GM10248 (cell line): ENCODE measurements around the gene SREBF2.

Source experiments
- CTCF ChIA-PET: fragments of 300-600 bp; sonication (Branson Sonifier 250); formaldehyde crosslinking; extraction: SDS; loops from one replicate; lab custom pipeline; 2021; ENCODE audit warnings: antibody characterized with exemption; lab: Yijun Ruan, JAX
- POLR2A ChIA-PET: fragments of 350-650 bp; sonication (Branson Sonifier 250); formaldehyde crosslinking; extraction: SDS; loops from one replicate; lab custom pipeline; 2020; ENCODE audit warnings: antibody characterized with exemption; lab: Yijun Ruan, JAX
- DNase-seq: peaks from one replicate; pipeline ENCODE4 v3.0.0; 2012; ENCODE audit errors: extremely low spot score
- TF ChIP-seq, protein P1 (sequence below): IDR thresholded peaks from 2 replicates; pipeline ENCODE4 v1.5.1; 2012; ENCODE audit warnings: mild to moderate bottlenecking, low read depth; ENCODE audit errors: extremely low read depth, missing control alignments, control extremely low read depth

Gene SREBF2

DNA sequence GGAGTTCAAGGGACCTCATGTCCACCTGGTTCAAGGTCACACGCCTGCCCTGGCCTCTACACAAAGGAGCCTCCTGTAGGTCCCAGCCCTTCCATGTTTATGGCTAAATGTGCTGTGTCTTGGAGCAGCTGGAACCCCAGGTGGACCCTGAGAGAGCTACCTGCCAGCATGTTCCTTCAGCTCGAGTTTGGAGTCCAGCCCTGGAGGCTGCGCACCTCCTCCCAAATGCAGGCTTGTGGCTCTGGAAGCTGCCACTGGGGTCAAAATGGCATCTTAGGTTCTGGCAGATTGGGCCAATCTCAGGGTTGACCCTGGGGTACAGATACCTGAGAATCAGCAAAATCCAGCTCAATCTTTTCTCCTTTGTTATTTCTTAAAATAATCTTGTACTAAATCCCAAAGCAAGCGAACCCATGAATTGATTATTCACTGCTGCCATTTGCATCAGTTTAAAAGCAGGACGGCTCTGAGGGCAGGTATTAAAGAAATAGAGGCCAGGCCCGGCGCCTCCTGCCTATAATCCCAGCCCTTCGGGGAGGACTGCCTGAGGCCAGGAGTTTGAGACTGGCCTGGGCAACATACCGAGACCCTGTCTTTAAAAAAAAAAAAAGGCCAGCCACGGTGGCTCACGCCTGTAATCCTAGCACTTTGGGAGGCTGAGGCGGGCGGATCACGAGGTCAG, 90.8 kb downstream of the SREBF2 start:
- ChIA-PET POLR2A (interaction anchor here (0.6 to 7.5 kb wide), 6 partner anchors 8 to 197 kb away, joined by 3 to 118 read pairs (median 8); partner anchors contain the start of genes SHISA8 and SREBF2), CTCF (interaction anchor here (0.7 to 11.5 kb wide), 4 partner anchors 9 to 227 kb away, joined by 5 to 229 read pairs (median 26); partner anchors contain the start of gene SHISA8)
- TF ChIP-seq, protein P1, sequence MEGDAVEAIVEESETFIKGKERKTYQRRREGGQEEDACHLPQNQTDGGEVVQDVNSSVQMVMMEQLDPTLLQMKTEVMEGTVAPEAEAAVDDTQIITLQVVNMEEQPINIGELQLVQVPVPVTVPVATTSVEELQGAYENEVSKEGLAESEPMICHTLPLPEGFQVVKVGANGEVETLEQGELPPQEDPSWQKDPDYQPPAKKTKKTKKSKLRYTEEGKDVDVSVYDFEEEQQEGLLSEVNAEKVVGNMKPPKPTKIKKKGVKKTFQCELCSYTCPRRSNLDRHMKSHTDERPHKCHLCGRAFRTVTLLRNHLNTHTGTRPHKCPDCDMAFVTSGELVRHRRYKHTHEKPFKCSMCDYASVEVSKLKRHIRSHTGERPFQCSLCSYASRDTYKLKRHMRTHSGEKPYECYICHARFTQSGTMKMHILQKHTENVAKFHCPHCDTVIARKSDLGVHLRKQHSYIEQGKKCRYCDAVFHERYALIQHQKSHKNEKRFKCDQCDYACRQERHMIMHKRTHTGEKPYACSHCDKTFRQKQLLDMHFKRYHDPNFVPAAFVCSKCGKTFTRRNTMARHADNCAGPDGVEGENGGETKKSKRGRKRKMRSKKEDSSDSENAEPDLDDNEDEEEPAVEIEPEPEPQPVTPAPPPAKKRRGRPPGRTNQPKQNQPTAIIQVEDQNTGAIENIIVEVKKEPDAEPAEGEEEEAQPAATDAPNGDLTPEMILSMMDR = no peak
- no peak for DNase-seq

DNA sequence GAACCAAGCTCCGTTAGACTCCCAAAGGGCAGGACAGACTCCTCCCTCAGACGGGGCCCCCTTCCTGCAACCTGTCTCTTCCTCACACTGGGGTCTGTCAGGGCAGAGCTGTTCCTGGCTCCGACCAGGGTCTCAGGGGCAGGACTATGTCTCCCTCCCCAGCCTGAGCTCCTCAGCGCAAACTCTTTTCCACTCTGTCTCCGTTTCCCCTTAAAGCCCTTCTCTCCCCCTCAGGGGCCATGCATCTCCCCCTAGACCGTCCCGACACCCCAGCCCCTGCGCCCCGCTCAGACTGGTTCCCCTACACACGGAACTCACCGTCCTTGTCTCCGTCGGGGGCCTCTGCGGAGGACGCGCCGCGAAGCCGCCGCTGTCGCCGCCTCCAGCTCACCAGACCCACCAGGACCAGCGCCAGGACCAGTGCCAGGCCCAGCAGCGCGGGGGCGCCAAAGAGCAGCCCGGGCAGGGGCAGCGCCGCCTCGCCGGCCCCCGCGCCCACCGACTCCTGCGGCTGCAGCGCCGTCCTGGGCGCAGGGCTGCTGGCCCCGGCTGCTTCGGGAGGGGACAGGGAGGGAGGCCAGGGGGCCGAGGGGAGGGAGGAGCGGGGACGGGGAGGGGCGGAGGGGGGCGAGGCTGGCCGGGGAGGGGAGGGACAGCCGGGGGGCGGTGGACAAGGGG, 93.0 kb downstream of the SREBF2 start:
- TF ChIP-seq, protein P1 = peak; percentile 94
- ChIA-PET CTCF (interaction anchor here (0.6 to 11.5 kb wide), 24 partner anchors 11 to 244 kb away, joined by 3 to 229 read pairs (median 4); partner anchors contain the start of genes CENPM, SHISA8 and SREBF2), POLR2A (interaction anchor here (0.5 to 7.5 kb wide), 9 partner anchors 10 to 127 kb away, joined by 3 to 118 read pairs (median 6); partner anchors contain the start of genes SHISA8 and SREBF2)
- peak; percentile 63 for DNase-seq

DNA sequence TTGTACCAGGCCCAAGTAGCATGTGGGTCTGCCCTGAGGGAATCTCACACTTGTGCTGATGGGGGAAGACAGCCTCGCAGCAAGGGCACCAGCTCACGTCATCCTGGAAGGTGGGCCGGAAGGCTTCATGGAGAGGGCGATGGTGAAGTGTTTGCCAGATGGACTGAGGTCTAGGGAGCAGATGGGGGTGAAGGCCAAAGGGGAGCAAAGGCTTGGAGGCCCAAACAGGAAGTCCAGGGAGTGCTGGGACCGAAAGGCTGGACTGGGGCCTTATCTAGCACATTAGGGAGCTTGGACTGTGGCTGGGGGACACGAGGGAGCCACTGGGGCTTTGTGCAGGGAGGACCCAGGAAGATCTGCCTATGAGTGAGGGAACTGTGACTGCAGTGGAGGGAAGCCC, 94.9 kb downstream of the SREBF2 start:
- no peak for DNase-seq
- TF ChIP-seq, protein P1 = no peak
- CTCF ChIA-PET = interaction anchor here (1.2 to 11.5 kb wide), 5 partner anchors 9 to 231 kb away, joined by 3 to 229 read pairs (median 6); no protein-coding TSS in a partner anchor
- POLR2A ChIA-PET = interaction anchor here (1.1 to 7.5 kb wide), 2 partner anchors 10 to 19 kb away, joined by 3 to 118 read pairs; partner anchors contain the start of gene CENPM

DNA sequence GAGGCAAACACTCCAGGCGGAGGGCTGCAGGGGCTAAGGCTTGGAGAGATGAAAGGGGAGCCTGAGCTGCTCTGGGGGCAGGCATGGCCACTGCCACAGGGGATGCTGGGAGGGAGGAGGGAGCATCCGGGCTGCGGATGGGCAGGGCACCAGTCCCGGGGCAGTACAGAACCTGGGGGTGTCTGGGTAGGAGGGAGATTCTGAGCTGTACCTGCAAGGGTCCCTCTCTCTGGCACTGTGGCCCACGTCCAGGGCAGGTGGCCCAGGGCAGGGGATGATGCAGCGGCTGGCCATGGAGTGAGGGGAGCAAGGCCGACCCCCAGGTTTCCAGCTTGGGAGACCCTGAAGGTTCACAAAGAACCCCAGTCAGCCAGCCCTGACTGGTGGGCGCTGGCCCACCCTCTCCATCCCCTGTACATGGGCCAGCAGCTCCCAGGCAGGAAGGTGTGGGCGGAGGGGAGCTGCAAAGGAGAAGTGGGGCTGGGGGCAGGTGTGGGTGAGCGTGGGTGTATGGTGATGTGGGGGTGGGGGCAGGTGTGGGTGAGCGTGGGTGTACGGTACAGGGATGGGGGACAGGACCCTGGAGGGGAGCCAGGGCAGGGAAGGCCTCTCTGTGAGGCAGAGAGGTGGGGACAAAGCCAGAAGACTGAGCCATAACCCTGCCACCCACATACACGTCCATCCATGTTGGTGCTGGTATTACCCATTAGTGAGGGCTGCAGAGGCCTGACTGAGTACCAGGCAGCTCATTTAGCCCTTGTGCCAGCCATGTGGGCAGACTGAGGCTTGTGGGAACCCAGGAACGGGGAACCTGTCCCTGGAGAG, 95.9 kb downstream of the SREBF2 start:
- DNase-seq = no peak
- TF ChIP-seq, protein P1 = no peak
- CTCF ChIA-PET = interaction anchor here (0.6 to 11.5 kb wide), 6 partner anchors 9 to 232 kb away, joined by 3 to 229 read pairs (median 4); no protein-coding TSS in a partner anchor
- POLR2A ChIA-PET = interaction anchor here (0.7 to 7.5 kb wide), 3 partner anchors 9 to 456 kb away, joined by 3 to 118 read pairs (median 3); partner anchors contain the start of gene CENPM

DNA sequence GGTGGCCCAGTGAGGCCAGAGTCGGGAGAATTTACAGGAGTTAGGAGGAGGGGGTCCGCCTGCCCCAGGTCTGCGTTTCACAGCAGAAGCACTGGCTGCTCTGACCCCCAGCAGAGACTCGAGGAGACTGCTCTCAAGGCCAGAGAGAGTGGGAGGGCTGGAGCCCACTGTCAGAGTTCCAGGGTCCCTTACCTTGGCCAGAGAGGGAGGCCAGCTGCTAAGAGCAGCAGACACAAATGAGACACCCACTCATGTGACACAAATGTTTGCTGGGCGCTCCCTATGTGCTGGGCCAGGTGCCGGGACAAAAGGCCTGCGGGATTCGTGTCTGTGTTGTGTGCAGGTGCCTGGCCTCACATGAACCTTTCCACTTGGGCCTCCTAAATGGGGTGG, 96.5 kb downstream of the SREBF2 start:
- DNase-seq = peak; percentile 28
- CTCF ChIA-PET = interaction anchor here (1.5 to 11.5 kb wide), 3 partner anchors 8 to 108 kb away, joined by 4 to 229 read pairs (median 5); no protein-coding TSS in a partner anchor
- POLR2A ChIA-PET = interaction anchor here (0.7 to 7.5 kb wide), 2 partner anchors 8 to 455 kb away, joined by 3 to 118 read pairs; no protein-coding TSS in a partner anchor
- TF ChIP-seq, protein P1 = no peak
